IMR-90 (cell line): Measurements from ENCODE around the gene S100A16. TPM values are rescaled to one million over a fixed set of nuclear protein-coding genes. Genes with fewer than 3 reads are reported as not detected.

ENCODE experiments used
- ATAC-seq: fragments of 200-7000 bp; cut with Tn5 transposase; 2 replicates; pipeline ENCODE4 v1.9.1; 2020; ENCODE audit warnings: low read depth, mild to moderate bottlenecking, moderate library complexity
- BruUV-seq: library from RNA; stranded (reverse); fragments of 400-500 nt; replicated peaks from 2 replicates; lab custom pipeline; 2021; lab: Mats Ljungman, UMichigan
- CTCF ChIA-PET: fragments of 300-600 bp; formaldehyde crosslinking; extraction: SDS; loops from one replicate; lab custom pipeline; 2021; ENCODE audit warnings: antibody characterized with exemption; lab: Yijun Ruan, JAX
- POLR2A ChIA-PET: fragments of 300-600 bp; sonication (Branson Sonifier 250); formaldehyde crosslinking; loops from one replicate; lab custom pipeline; 2022; ENCODE audit warnings: antibody characterized with exemption; ENCODE audit not compliant: unreplicated experiment; lab: Charles Lee
- DNase-seq: peaks from one replicate; pipeline ENCODE4 v3.0.0; 2013
- H2AFZ ChIP-seq: replicated peaks from 2 replicates; pipeline ENCODE3; 2013; ENCODE audit warnings: low read length, mild to moderate bottlenecking; ENCODE audit not compliant: poor library complexity
- H2AK5ac ChIP-seq: 2 replicates; pipeline ENCODE4 v1.6.1; 2013; ENCODE audit warnings: low read depth, low read length, inconsistent platforms
- H2AK9ac ChIP-seq: replicated peaks from 2 replicates; pipeline ENCODE3; 2013; ENCODE audit warnings: mild to moderate bottlenecking, low read depth, low read length, moderate library complexity; ENCODE audit not compliant: poor library complexity
- H2BK120ac ChIP-seq: 2 replicates; pipeline ENCODE4 v1.6.1; 2013; ENCODE audit warnings: low read depth, low read length, inconsistent platforms
- H2BK15ac ChIP-seq: 3 replicates; pipeline ENCODE4 v1.6.1; 2013; ENCODE audit warnings: low read depth, low read length, inconsistent platforms
- H2BK20ac ChIP-seq: 2 replicates; pipeline ENCODE4 v1.6.1; 2013; ENCODE audit warnings: low read depth, mild to moderate bottlenecking, inconsistent platforms, low read length, moderate library complexity
- H2BK5ac ChIP-seq: 2 replicates; pipeline ENCODE4 v1.6.1; 2013; ENCODE audit warnings: mild to moderate bottlenecking, low read depth, low read length, inconsistent platforms; ENCODE audit not compliant: poor library complexity, severe bottlenecking
- H3K14ac ChIP-seq: replicated peaks from 2 replicates; pipeline ENCODE4 v1.6.1; 2013; ENCODE audit warnings: low read depth, low read length, inconsistent platforms
- H3K18ac ChIP-seq: 2 replicates; pipeline ENCODE4 v1.6.1; 2013; ENCODE audit warnings: low read depth, low read length, control low read depth
- H3K23ac ChIP-seq: 2 replicates; pipeline ENCODE4 v1.6.1; 2013; ENCODE audit warnings: low read depth, low read length, inconsistent platforms
- H3K27ac ChIP-seq: 2 replicates; pipeline ENCODE4 v1.5.1; 2013; ENCODE audit warnings: mild to moderate bottlenecking, control low read depth, low read length; ENCODE audit not compliant: insufficient read depth
- H3K27me3 ChIP-seq: 2 replicates; pipeline ENCODE4 v1.6.1; 2013; ENCODE audit warnings: low read length; ENCODE audit not compliant: control insufficient read depth, insufficient read depth
- H3K36me3 ChIP-seq: 2 replicates; pipeline ENCODE4 v1.6.1; 2013; ENCODE audit warnings: low read length, mixed read lengths; ENCODE audit not compliant: control insufficient read depth, insufficient read depth
- H3K4ac ChIP-seq: 2 replicates; pipeline ENCODE4 v1.6.1; 2013; ENCODE audit warnings: low read depth, low read length, inconsistent platforms
- H3K4me1 ChIP-seq: 2 replicates; pipeline ENCODE4 v1.6.1; 2013; ENCODE audit warnings: low read length, mixed read lengths; ENCODE audit not compliant: control insufficient read depth, insufficient read depth
- H3K4me2 ChIP-seq: 2 replicates; pipeline ENCODE4 v1.6.1; 2013; ENCODE audit warnings: low read depth, mild to moderate bottlenecking, control low read depth, low read length, moderate library complexity
- H3K4me3 ChIP-seq: 2 replicates; pipeline ENCODE4 v1.5.1; 2013; ENCODE audit warnings: low read depth, mild to moderate bottlenecking, control low read depth, low read length, moderate library complexity; ENCODE audit not compliant: insufficient read depth
- H3K56ac ChIP-seq: 2 replicates; pipeline ENCODE4 v1.6.1; 2013; ENCODE audit warnings: low read length, inconsistent platforms; ENCODE audit not compliant: insufficient read depth; ENCODE audit errors: extremely low read depth
- H3K79me1 ChIP-seq, 2 experiments: 2 replicates each; pipeline ENCODE4 v1.6.1; 2013; ENCODE audit warnings: low read length in 2 of 2, inconsistent platforms in 1 of 2, low read depth in 1 of 2
- H3K9ac ChIP-seq: 2 replicates; pipeline ENCODE4 v1.6.1; 2013; ENCODE audit warnings: low read depth, low read length, control low read depth
- H3K9me1 ChIP-seq: 2 replicates; pipeline ENCODE4 v1.6.1; 2013; ENCODE audit warnings: low read length, inconsistent platforms; ENCODE audit not compliant: insufficient read depth
- H3K9me3 ChIP-seq: 2 replicates; pipeline ENCODE4 v1.6.1; 2013; ENCODE audit warnings: low read length; ENCODE audit not compliant: control insufficient read depth, insufficient read depth
- H4K20me1 ChIP-seq: 2 replicates; pipeline ENCODE4 v1.6.1; 2013; ENCODE audit warnings: low read length, inconsistent platforms; ENCODE audit not compliant: insufficient read depth
- H4K5ac ChIP-seq: 2 replicates; pipeline ENCODE4 v1.6.1; 2013; ENCODE audit warnings: mild to moderate bottlenecking, low read depth, low read length, control low read depth
- H4K8ac ChIP-seq, 2 experiments: 2 replicates each; pipeline ENCODE4 v1.6.1; 2013; ENCODE audit warnings: low read depth in 2 of 2, low read length in 2 of 2, control low read depth in 1 of 2, inconsistent platforms in 1 of 2
- H4K91ac ChIP-seq: 2 replicates; pipeline ENCODE4 v1.6.1; 2013; ENCODE audit warnings: low read depth, low read length, inconsistent platforms; ENCODE audit not compliant: insufficient read depth
- BHLHE40 ChIP-seq: fragments of 150-350 bp; IDR thresholded peaks from 2 replicates; pipeline ENCODE4 v1.6.1; 2016; ENCODE audit warnings: mild to moderate bottlenecking, low read depth, low read length
- CEBPB ChIP-seq: IDR thresholded peaks from 2 replicates; pipeline ENCODE4 v1.6.1; 2012; ENCODE audit warnings: low read depth, low read length, improper control_type of control experiment
- CHD1 ChIP-seq: IDR thresholded peaks from 2 replicates; pipeline ENCODE4 v1.6.1; 2012; ENCODE audit warnings: low read depth, low read length, improper control_type of control experiment
- CTCF ChIP-seq: conservative IDR thresholded peaks from 2 replicates; pipeline ENCODE4 v1.5.1; 2012; ENCODE audit warnings: mild to moderate bottlenecking, low read depth, low read length, improper control_type of control experiment
- ELK1 ChIP-seq: fragments of 150-350 bp; IDR thresholded peaks from 2 replicates; pipeline ENCODE4 v1.6.1; 2016; ENCODE audit warnings: low read depth, mild to moderate bottlenecking, low read length, moderate library complexity, borderline replicate concordance
- FOS ChIP-seq: fragments of 150-350 bp; IDR thresholded peaks from 2 replicates; pipeline ENCODE4 v1.6.1; 2016; ENCODE audit warnings: low read depth, low read length
- MAFK ChIP-seq: IDR thresholded peaks from 2 replicates; pipeline ENCODE4 v1.6.1; 2012; ENCODE audit warnings: low read depth, low read length, improper control_type of control experiment
- MAZ ChIP-seq: IDR thresholded peaks from 2 replicates; pipeline ENCODE4 v1.6.1; 2012; ENCODE audit warnings: low read depth, mild to moderate bottlenecking, low read length, improper control_type of control experiment, moderate library complexity, borderline replicate concordance
- MXI1 ChIP-seq: IDR thresholded peaks from 2 replicates; pipeline ENCODE4 v1.6.1; 2012; ENCODE audit warnings: low read depth, mild to moderate bottlenecking, low read length, moderate library complexity, borderline replicate concordance
- NFE2L2 ChIP-seq: fragments of 150-350 bp; IDR thresholded peaks from 2 replicates; pipeline ENCODE4 v1.6.1; 2016; ENCODE audit warnings: low read depth, mild to moderate bottlenecking, low read length
- POLR2A ChIP-seq: IDR thresholded peaks from 2 replicates; pipeline ENCODE4 v1.6.1; 2012; ENCODE audit warnings: mild to moderate bottlenecking, low read depth, low read length
- RAD21 ChIP-seq: IDR thresholded peaks from 2 replicates; pipeline ENCODE4 v1.6.1; 2012; ENCODE audit warnings: low read length, improper control_type of control experiment
- RCOR1 ChIP-seq: IDR thresholded peaks from 2 replicates; pipeline ENCODE4 v1.6.1; 2012; ENCODE audit warnings: mild to moderate bottlenecking, low read length, improper control_type of control experiment; ENCODE audit not compliant: insufficient replicate concordance
- RFX5 ChIP-seq: IDR thresholded peaks from 2 replicates; pipeline ENCODE4 v1.8.0; 2012; ENCODE audit warnings: low read depth, mild to moderate bottlenecking, low read length, moderate library complexity
- SMC3 ChIP-seq: fragments of 150-350 bp; IDR thresholded peaks from 2 replicates; pipeline ENCODE4 v1.6.1; 2016; ENCODE audit warnings: low read depth, mild to moderate bottlenecking, antibody characterized with exemption, low read length, moderate library complexity
- USF2 ChIP-seq: fragments of 150-350 bp; IDR thresholded peaks from 2 replicates; pipeline ENCODE4 v1.6.1; 2017; ENCODE audit warnings: mild to moderate bottlenecking, antibody characterized with exemption, low read length, low read depth
- WGBS, 2 experiments: methylation state at CpG; one replicate each; pipeline versions ENCODE4 v1.1.5 to v1.1.7; 2013; ENCODE audit warnings: missing lambda C conversion rate in 2 of 2; ENCODE audit not compliant: insufficient read length in 1 of 2; ENCODE audit errors: extremely low coverage in 2 of 2; 5-methylcytosine and 5-hydroxymethylcytosine counted together
- dilution Hi-C: fragments of 300-500 bp; cut with HindIII; formaldehyde crosslinking; loops from one replicate; pipeline ENCODE4 v1.14.3; 2018; ENCODE audit warnings: low sequenced_read_pairs; ENCODE audit not compliant: unreplicated experiment
- in situ Hi-C: fragments of 300-500 bp; cut with MboI; formaldehyde crosslinking; loops from 3 replicates; pipeline ENCODE4 v1.14.3; 2019; ENCODE audit warnings: low sequenced_read_pairs, inconsistent platforms, mixed read lengths
- intact Hi-C: fragments of 100-400 bp; cut with micrococcal nuclease; formaldehyde crosslinking; loops from 2 replicates; pipeline ENCODE4 v1.10.0; 2022
- polyA plus RNA-seq, 3 experiments: library from polyadenylated mRNA; depleted of rRNA; stranded (reverse); fragments of >200 nt; gene quantifications; 2 replicates each; pipeline ENCODE4 v1.2.3, GENCODE V29; 2012; ENCODE audit warnings: low replicate concordance in 1 of 3
- total RNA-seq: library from RNA; depleted of rRNA; stranded (reverse); fragments of >200 nt; gene quantifications from 2 replicates; pipeline ENCODE4 v1.2.3, GENCODE V29; 2012

The S100A16 gene
- total and polyA plus RNA-seq, 2 of the 4 experiments (the other 2 are of a cell fraction) = 201 to 515 TPM

- ChIA-PET CTCF (interaction anchor here (0.8 kb wide), 1 partner anchor 12 kb away, joined by 3 read pairs; no protein-coding TSS in a partner anchor), POLR2A (interaction anchor here (0.9 to 1.5 kb wide), 3 partner anchors 32 to 57 kb away, joined by 3 to 5 read pairs (median 5); partner anchors contain the start of gene CHTOP)
- no peak overlapping the region for H3K23ac ChIP-seq
- H4K91ac ChIP-seq = no peak overlapping the region
- H3K36me3 ChIP-seq = no peaks in the 10 kb centered on the region
- intact Hi-C loops (no loop called here), in situ Hi-C loops (no loop called here), dilution Hi-C loops (no loop called here)
- H2AK9ac ChIP-seq = no peak overlapping the region
- H2AK5ac ChIP-seq = peak overlapping the region; percentile 37; the same call in 1 of the 2 replicates
- H2BK5ac ChIP-seq = no peak overlapping the region
- DNase-seq (no peak), ATAC-seq (no peak)
- no peak overlapping the region for H3K4me3 ChIP-seq
- H4K20me1 ChIP-seq = no peaks in the 10 kb centered on the region
- no peak overlapping the region for H2BK15ac ChIP-seq
- no peak overlapping the region for H3K4me2 ChIP-seq
- no TSS peak for BruUV-seq
- H2BK20ac ChIP-seq = 0 out of 2 replicates have a peak overlapping the region, but pooled peaks have one; percentile 5
- H3K4me1 ChIP-seq = peaks cover 15% of the 10 kb centered on the region
- no peak overlapping the region for H3K9ac ChIP-seq
- peak overlapping the region; percentile 39; the same call in 1 of the 2 replicates for H2BK120ac ChIP-seq
- no peak overlapping the region for H4K5ac ChIP-seq
- 0 out of 2 replicates have a peak overlapping the region, but pooled peaks have one; percentile 45 for H3K14ac ChIP-seq
- no peak overlapping the region for H3K18ac ChIP-seq
- H3K79me1 ChIP-seq = no peaks in the 10 kb centered on the region
- peak overlapping the region; percentile 63 for H2AFZ ChIP-seq
- H3K9me1 ChIP-seq = peaks cover 8% of the 10 kb centered on the region
- 0 out of 2 replicates have a peak overlapping the region, but pooled peaks have one; percentile 27 for H3K4ac ChIP-seq
- no peaks in the 10 kb centered on the region for H3K9me3 ChIP-seq
- H3K56ac ChIP-seq = no peak overlapping the region
- H3K27ac ChIP-seq = no peak overlapping the region
- no CpG with 5 or more reads among the region's 4 CpGs for WGBS, 2 experiments
- TF ChIP-seq SMC3 (no peak), POLR2A (no peak), BHLHE40 (no peak), CHD1 (no peak), RAD21 (no peak), RFX5 (no peak), CEBPB (no peak), USF2 (no peak), ELK1 (no peak), CTCF (no peak), RCOR1 (no peak), MXI1 (no peak), NFE2L2 (no peak), MAFK (no peak), MAZ (no peak), FOS (no peak)
- no peak overlapping the region; a peak in 1 of 4 replicates for H4K8ac ChIP-seq
- H3K27me3 ChIP-seq = no peaks in the 10 kb centered on the region
Measured at GRCh38 chr1:153577138-153577537, 35.8 kb downstream of the S100A16 start.
